Stimulated activated CD4-positive, alpha-beta T cell treated with anti-CD3 and anti-CD28 coated beads, Interleukin-2, amount 100 ng/mL, for 48 hours (primary cell): ENCODE data around the gene TIGD1.

ENCODE experiments used
- DNase-seq, 2 donors: peaks; one replicate each; pipeline ENCODE4 v3.0.0-alpha.2; 2020

The TIGD1 gene

GRCh38 chr2:232521959-232522622 lies 28.3 kb downstream of the TIGD1 start:
- DNase-seq: peak; percentile 63 to 81

DNA sequence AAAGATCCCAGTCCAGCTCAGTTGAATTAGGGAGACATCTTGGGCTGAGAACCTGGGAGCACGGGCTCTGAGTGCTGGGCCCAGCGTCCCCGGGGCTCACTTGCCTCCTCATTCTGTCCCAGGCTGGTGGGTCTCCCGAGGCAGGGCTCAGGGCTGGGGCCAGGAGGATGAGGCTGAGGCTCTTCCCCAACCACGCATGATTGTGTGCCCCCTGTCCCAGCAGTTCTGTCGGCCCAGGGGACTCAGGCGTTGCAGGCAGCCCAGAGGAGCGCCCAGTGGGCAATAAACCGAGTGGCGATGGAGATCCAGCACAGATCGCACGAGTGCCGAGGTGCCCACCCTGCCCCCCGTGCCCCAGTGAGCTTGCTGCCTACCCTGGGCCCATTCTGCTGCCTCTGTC lies 29.3 kb downstream of the TIGD1 start:
- no peak for DNase-seq

DNA sequence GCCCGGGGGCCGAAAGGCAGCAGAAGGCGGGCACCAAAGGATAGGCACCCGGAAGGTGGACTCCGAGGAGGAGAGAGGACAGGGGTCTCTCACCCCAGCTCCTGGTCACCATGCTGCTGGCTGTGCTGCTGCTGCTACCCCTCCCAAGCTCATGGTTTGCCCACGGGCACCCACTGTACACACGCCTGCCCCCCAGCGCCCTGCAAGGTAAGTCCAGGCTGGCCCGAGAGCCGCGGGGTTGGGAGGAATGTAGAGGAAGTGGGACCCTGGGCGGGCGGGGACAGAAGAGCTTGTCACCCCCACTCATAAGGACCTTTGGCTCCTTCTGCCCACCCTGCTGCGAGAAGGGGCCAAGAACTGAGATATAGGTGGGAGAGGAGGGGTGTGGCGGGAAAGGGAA lies 29.9 kb downstream of the TIGD1 start:
- DNase-seq: no peak

- no peak for DNase-seq
Observed at GRCh38 chr2:232519581-232520438, 30.5 kb downstream of the TIGD1 start, which contains the start of gene PRSS56. Gene PRSS56, plus strand, starts transcription at chr2:232520388. Its CDS starts 211 bp downstream, at chr2:232520599.

DNA sequence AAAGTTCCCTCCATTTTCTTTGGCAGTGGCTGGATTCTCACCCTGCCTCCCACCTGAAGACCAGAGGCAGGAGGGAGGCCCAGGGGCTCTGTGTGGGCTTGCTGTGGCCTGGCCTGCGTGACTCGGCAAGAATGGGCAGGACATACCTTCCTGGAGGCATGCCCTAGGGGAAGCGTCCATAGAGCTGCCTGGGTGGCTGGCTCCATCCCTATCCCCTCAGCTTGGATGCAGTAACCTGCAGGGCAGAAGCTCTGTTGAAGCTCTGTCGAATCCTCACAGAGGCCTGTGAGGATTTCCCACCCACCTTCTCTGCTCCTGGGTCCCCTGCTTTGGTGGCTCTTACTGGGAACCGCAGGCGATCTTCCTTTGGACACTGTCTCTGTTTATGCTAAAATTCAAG lies 31.5 kb downstream of the TIGD1 start:
- no peak for DNase-seq

- DNase-seq: no peak
Observed at GRCh38 chr2:232516551-232516950, 33.8 kb downstream of the TIGD1 start.

GRCh38 chr2:232515639-232516038 lies 34.7 kb downstream of the TIGD1 start:
- DNase-seq: no peak

GRCh38 chr2:232513353-232513752 lies 37.0 kb downstream of the TIGD1 start:
- no peak for DNase-seq

- no peak for DNase-seq
Observed at GRCh38 chr2:232512602-232513001, 37.8 kb downstream of the TIGD1 start.

DNA sequence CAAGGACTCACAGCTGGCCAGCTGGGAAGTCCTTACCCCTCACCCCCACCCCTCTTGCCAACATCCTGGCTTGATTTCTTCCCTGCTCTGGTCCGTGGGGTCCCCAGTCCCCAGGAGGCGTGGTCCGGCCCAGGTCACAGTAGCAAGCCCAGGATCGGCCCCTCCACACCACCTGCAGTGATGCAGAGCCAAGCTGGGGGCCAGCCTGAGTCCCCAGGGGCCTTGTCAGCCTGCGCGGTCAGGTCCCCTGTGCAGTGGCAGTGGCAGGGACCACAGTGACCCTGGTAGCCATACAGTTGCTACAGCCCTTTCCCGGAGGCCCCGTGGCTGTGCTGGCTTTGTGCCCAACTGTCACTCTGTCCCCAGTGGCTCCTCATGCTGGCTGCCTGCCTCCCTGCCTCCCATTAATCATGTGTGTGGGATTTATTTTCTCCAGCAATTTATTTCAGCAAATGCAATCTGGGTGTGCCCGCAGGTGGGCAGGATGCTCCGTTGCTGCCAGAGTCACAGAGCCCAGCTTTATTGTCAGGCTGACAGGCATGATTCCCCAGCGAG lies 38.9 kb downstream of the TIGD1 start:
- no peak for DNase-seq

GRCh38 chr2:232508251-232508650 lies 42.1 kb downstream of the TIGD1 start:
- DNase-seq: no peak

DNA sequence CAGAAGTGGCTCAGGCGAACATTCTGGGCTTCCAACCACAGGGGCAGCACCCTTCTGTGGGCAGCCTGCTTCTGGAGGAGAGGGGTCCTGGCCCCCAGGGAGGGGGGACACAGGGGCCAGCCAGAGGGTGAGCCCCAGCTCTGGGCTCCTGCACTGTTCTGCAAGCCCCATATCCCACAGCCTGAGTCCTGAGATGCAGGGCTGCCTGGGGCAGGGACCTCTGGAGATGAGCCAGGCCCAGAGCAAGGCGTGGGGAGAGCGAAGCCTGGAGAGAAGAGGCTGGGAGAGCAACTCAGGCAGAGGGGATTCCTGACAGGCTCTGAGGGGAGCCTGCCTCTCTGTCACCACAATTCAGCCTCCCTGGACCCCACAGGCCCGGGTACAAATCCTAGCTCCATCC lies 43.6 kb downstream of the TIGD1 start:
- no peak for DNase-seq

DNA sequence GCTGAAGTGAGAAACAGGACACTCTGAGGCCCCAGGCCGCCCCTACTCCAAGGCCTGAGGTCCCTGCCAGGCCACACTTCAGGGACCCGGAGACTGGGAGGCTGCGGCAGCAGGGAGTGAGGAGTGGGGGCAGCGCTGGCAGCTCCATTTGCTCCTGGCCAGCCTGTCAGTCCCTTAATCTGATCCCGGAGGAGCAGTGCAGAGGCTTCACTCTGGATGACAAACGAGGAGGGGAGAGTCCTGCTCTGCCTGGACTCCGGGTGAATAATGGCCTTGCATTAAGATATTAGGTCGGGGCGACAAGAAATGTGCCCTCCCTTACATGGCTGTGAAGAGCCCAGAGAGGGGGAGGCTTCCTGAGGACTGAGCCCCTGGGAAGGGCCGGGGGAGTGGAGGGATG lies 44.5 kb downstream of the TIGD1 start:
- DNase-seq: no peak

- DNase-seq: no peak
Observed at GRCh38 chr2:232504438-232504837, 45.9 kb downstream of the TIGD1 start.

GRCh38 chr2:232503809-232504323 lies 46.5 kb downstream of the TIGD1 start:
- DNase-seq: no peak

DNA sequence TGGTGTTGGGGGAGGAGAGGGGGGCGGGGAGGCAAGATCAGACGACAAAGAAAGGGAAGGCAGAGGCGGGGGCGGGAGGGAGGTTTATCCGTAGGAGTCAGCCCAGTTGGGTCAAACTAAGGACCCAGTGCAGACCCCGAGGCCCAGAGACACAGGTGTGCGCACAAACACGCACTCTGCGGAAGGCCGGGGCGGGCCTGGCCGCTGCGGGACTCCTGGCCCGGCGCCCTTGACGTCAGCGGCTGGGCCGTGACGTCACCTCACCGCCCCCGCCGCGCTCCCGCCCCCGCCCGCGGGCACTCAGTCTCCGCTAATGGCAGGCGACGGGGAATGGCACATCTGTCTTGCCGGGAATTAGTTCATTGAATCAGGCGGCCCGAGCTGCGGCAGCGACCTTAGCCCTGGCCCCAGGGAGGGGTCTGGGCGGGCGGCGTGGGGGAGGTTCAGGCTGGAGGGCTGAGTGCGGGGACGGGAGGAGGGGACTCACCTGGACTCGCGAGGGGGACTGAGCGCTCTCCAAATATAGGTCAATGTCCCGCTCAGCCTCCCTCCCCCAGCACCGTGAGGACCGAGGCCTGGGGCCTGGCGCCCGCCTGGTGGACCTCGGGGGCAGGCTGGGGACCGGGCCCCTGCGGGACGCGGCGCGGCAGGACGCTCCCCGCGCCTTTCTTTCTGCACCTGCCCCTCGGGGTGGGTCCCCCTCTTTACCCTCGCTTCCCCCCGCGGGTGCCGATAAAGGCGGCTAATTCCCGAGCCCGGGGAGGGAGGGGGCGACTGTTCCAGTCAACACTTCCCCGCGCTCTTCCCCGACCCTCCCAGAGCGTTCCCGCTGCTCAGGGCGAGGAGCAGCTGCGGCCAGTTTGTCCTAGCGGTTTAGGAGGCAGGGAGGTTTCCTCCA lies 47.2 kb downstream of the TIGD1 start:
- DNase-seq: peak; percentile 21 to 34

- DNase-seq: no peak
Observed at GRCh38 chr2:232502511-232502910, 47.8 kb downstream of the TIGD1 start.

DNA sequence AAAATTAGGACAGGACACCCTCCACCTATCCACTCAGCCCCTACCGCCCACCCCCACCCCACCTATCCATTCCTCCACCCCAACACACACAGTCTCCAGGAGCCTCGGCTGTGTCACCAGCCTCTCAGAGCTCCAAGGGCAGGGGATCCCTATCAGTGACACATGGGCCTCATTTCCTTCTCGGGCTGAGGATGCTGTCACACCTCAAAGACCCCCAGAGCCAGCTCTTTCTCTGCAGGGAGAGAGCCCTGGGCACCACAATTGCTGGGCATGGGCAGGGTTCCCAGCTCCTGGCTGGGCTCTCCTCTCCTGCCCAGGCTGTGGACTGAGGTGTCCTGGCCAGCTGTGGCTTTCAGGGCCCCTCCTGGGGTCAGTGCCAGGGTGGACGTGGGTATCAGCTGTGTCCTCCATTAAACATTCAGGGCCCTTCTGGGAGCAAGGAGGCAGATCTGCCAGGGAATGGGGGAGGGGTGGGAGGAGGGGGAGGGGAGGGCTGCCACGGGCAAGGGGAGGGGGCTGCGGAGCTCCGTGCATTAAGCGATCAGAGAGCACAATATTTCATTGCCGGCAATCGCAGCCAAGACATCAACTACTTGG lies 48.5 kb downstream of the TIGD1 start:
- DNase-seq: no peak

GRCh38 chr2:232501331-232501771 lies 49.0 kb downstream of the TIGD1 start:
- DNase-seq: no peak

DNA sequence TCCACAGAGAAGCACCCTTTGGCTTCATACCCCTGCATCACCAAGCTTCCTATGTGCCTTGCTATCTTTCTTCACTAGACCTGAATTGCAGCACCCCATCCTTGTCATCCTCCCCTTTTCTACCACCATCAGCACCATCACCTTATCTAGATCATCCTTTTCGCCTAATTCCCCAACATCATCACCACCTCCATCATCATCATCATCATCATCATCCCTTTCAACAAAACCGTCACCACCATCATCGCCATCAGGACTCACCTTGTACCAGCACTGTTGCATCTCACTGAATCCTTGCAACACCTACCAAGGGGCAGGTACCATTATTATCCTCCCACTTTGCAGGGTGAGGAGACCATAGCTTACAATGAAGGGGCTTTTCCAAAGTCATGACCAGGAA lies 51.9 kb downstream of the TIGD1 start:
- DNase-seq: no peak
